HFF-Myc (cell line): ENCODE results near the gene KIAA1671.
"Not testable (repeated sequence)": the region's sequence is repeated elsewhere in the genome, so short reads cannot be mapped to it uniquely, and the experiment has no call there.

Source experiments
- DNase-seq: peaks from one replicate; pipeline ENCODE4 v3.0.0-alpha.2; 2011; ENCODE audit warnings: low read depth; ENCODE audit errors: extremely low read depth
- H3K4me3 ChIP-seq: replicated peaks from 2 replicates; pipeline ENCODE4 v1.5.1; 2011; ENCODE audit warnings: low read depth, mild to moderate bottlenecking, control low read depth, low read length
- TF ChIP-seq, protein P1 (sequence below): IDR thresholded peaks from 2 replicates; pipeline ENCODE4 v1.5.1; 2012; ENCODE audit warnings: mild to moderate bottlenecking, low read depth, low read length, control low read depth; ENCODE audit errors: missing control alignments

The KIAA1671 gene

DNA sequence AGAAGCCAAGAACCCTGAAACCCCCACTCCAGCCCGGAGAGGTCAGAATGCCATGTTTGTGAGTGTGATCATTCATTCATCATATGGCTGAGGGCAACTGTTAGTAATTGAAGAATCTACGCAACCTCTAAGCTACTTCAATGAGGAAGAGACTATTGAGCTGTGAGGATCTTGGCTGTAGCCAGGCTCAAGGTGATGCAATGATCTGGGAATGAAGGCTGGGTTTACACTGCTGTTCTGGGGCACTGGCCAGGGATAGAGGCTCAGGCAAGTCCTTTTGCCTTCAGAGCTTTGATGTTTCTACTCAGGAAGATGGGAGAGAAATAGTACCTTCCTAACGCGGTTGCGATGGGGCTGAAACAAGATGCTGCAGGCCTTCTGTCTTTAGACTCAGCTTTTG lies 279.8 kb downstream of the KIAA1671 start:
- DNase-seq = no peak

GRCh38 chr22:25233706-25234105 lies 281.2 kb downstream of the KIAA1671 start:
- not testable (repeated sequence) for H3K4me3 ChIP-seq, DNase-seq

More for the DNA sequence above, 279.8 kb downstream of the KIAA1671 start:
- TF ChIP-seq, protein P1, sequence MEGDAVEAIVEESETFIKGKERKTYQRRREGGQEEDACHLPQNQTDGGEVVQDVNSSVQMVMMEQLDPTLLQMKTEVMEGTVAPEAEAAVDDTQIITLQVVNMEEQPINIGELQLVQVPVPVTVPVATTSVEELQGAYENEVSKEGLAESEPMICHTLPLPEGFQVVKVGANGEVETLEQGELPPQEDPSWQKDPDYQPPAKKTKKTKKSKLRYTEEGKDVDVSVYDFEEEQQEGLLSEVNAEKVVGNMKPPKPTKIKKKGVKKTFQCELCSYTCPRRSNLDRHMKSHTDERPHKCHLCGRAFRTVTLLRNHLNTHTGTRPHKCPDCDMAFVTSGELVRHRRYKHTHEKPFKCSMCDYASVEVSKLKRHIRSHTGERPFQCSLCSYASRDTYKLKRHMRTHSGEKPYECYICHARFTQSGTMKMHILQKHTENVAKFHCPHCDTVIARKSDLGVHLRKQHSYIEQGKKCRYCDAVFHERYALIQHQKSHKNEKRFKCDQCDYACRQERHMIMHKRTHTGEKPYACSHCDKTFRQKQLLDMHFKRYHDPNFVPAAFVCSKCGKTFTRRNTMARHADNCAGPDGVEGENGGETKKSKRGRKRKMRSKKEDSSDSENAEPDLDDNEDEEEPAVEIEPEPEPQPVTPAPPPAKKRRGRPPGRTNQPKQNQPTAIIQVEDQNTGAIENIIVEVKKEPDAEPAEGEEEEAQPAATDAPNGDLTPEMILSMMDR = no peak
- H3K4me3 ChIP-seq = no peak overlapping the region

GRCh38 chr22:25235547-25236290 lies 283.2 kb downstream of the KIAA1671 start:
- no peak overlapping the region for H3K4me3 ChIP-seq
- peak; percentile 38 for DNase-seq
- TF ChIP-seq, protein P1 = peak; percentile 66

GRCh38 chr22:25236417-25236816 lies 283.9 kb downstream of the KIAA1671 start:
- H3K4me3 ChIP-seq = no peak overlapping the region
- no peak for DNase-seq

DNA sequence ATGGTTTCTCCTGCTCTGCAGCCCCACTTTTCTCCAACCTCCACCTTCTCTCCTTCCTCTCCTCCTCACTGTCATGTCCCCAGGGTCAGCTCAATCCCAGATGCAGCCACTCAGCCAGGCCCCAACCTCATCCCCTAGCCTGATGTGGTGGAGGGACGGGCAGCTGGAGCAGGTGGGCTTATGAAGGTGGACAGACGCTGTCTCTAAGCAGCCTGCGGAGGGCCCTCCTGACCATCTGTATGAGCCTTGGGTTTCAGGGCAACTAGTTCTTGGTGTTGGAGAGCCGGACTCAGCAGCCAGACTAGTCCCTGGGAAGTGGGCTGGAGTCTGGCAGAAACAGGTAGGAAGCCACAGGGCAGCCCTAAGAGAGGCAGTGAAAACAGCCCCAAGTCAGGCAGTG lies 285.0 kb downstream of the KIAA1671 start:
- TF ChIP-seq, protein P1 = no peak
- no peak for DNase-seq
- no peak overlapping the region for H3K4me3 ChIP-seq

More at GRCh38 chr22:25236417-25236816, 283.9 kb downstream of the KIAA1671 start:
- TF ChIP-seq, protein P1 = no peak

GRCh38 chr22:25238058-25238457 lies 285.5 kb downstream of the KIAA1671 start:
- H3K4me3 ChIP-seq, DNase-seq: not testable (repeated sequence)
